C4-2B (cell line): ENCODE measurements around the gene MYO1D.
"Not testable (repeated sequence)": the region's sequence is repeated elsewhere in the genome, so short reads cannot be mapped to it uniquely, and the experiment has no call there.

ENCODE experiments used
- CTCF ChIP-seq: fragments of 450-650 bp; conservative IDR thresholded peaks from 2 replicates; pipeline ENCODE4 v1.5.1; 2017; ENCODE audit warnings: mild to moderate bottlenecking
- ZFX ChIP-seq: fragments of 450-650 bp; IDR thresholded peaks from 2 replicates; pipeline ENCODE4 v1.6.1; 2017

GRCh38 chr17:32919876-32920275 is 43.0 kb upstream of the MYO1D start:
- TF ChIP-seq CTCF, ZFX: not testable (repeated sequence)
